A673 (cell line): Measurements from ENCODE around the gene TGFB1I1. TPM values are rescaled to one million over a fixed set of nuclear protein-coding genes. Genes with fewer than 3 reads are reported as not detected.

Source experiments
- BruUV-seq: library from RNA; stranded (reverse); fragments of 400-500 nt; replicated peaks from 2 replicates; lab custom pipeline; 2021; lab: Mats Ljungman, UMichigan
- CTCF ChIA-PET: fragments of 300-600 bp; sonication (Branson Sonifier 250); formaldehyde crosslinking; loops from one replicate; lab custom pipeline; 2022; ENCODE audit warnings: antibody characterized with exemption; lab: Charles Lee
- POLR2A ChIA-PET: fragments of 300-600 bp; sonication (Branson Sonifier 250); formaldehyde crosslinking; loops from one replicate; lab custom pipeline; 2022; ENCODE audit warnings: antibody characterized with exemption; ENCODE audit not compliant: low non-redundant PET; lab: Charles Lee
- DNase-seq: peaks from one replicate; pipeline ENCODE4 v3.0.0-alpha.2; 2015; ENCODE audit warnings: low spot score
- H3K27ac ChIP-seq: fragments of 200-600 bp; sonication (generic); 2 replicates; pipeline ENCODE4 v1.5.1; 2016; ENCODE audit warnings: mixed run types, low read depth, mild to moderate bottlenecking, mixed read lengths, antibody characterized with exemption, low read length; ENCODE audit not compliant: poor library complexity, severe bottlenecking
- H3K27me3 ChIP-seq: fragments of 200-600 bp; sonication (generic); replicated peaks from 2 replicates; pipeline ENCODE4 v1.6.1; 2017; ENCODE audit warnings: mixed run types, low read depth, mild to moderate bottlenecking, mixed read lengths, antibody characterized with exemption, low read length; ENCODE audit not compliant: insufficient read depth, poor library complexity
- H3K36me3 ChIP-seq: fragments of 200-600 bp; sonication (generic); 2 replicates; pipeline ENCODE4 v1.6.1; 2016; ENCODE audit warnings: mixed run types, mild to moderate bottlenecking, mixed read lengths, antibody characterized with exemption, low read length; ENCODE audit not compliant: insufficient read depth, poor library complexity, severe bottlenecking
- H3K4me1 ChIP-seq: fragments of 200-600 bp; sonication (generic); 2 replicates; pipeline ENCODE4 v1.6.1; 2017; ENCODE audit warnings: mixed run types, mild to moderate bottlenecking, mixed read lengths, antibody characterized with exemption, low read length; ENCODE audit not compliant: insufficient read depth, poor library complexity, severe bottlenecking
- H3K4me3 ChIP-seq: fragments of 200-600 bp; sonication (generic); 2 replicates; pipeline ENCODE4 v1.5.1; 2016; ENCODE audit warnings: low read depth, mixed run types, mild to moderate bottlenecking, mixed read lengths, low read length; ENCODE audit not compliant: poor library complexity, severe bottlenecking
- H3K9me3 ChIP-seq: fragments of 200-600 bp; sonication (generic); 2 replicates; pipeline ENCODE4 v1.6.1; 2016; ENCODE audit warnings: mixed run types, low read depth, mild to moderate bottlenecking, mixed read lengths, antibody characterized with exemption, low read length; ENCODE audit not compliant: poor library complexity, severe bottlenecking
- EZH2 ChIP-seq: fragments of 200-600 bp; sonication (generic); IDR thresholded peaks from 2 replicates; pipeline ENCODE4 v1.6.1; 2017; ENCODE audit warnings: borderline replicate concordance, low read depth, mild to moderate bottlenecking, mixed read lengths, antibody characterized with exemption, low read length; ENCODE audit not compliant: poor library complexity, severe bottlenecking
- intact Hi-C: fragments of 100-400 bp; cut with micrococcal nuclease; formaldehyde crosslinking; loops from one replicate; pipeline ENCODE4 v1.10.0; 2022; ENCODE audit not compliant: unreplicated experiment
- total RNA-seq: library from RNA; stranded (reverse); gene quantifications from 2 replicates; pipeline ENCODE4 v1.2.3, GENCODE V29; 2021
- TF ChIP-seq, protein P1 (sequence below): fragments of 300-800, 200-600 bp; sonication (generic); conservative IDR thresholded peaks from 2 replicates; pipeline ENCODE4 v1.5.1; 2017; ENCODE audit warnings: low read depth, mild to moderate bottlenecking, antibody characterized with exemption, low read length, moderate library complexity, mixed read lengths

TGFB1I1 gene
- total RNA-seq, 1 experiment from 2014 or later: 3.3 TPM

DNA sequence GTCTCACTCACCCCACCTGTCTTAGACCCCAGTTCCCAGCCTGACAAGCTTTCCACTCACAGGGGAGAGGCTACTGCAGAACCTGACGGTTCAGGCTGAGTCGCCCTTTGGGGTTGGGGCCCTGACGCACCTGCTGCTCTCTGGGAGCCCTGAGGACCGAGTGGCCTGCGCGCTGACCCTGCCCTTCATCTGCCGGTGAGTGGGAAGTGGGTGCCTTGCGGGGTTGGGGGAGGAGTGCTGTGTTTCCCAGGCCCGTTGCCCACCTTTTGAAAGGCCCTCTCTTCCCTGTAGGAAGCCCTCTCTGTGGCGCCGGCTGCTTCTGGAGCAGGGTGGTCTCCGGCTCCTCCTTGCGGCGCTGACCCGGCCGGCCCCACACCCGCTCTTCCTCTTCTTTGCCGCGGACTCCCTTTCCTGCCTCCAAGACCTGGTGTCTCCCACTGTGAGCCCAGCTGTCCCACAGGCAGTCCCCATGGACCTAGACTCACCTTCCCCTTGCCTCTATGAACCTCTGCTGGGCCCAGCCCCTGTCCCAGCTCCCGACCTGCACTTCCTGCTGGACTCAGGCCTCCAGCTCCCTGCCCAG is 6.1 kb upstream of the TGFB1I1 start:
- DNase-seq: no peak
- no peaks in the 10 kb centered on the region for H3K4me1 ChIP-seq
- TF ChIP-seq, protein P1, sequence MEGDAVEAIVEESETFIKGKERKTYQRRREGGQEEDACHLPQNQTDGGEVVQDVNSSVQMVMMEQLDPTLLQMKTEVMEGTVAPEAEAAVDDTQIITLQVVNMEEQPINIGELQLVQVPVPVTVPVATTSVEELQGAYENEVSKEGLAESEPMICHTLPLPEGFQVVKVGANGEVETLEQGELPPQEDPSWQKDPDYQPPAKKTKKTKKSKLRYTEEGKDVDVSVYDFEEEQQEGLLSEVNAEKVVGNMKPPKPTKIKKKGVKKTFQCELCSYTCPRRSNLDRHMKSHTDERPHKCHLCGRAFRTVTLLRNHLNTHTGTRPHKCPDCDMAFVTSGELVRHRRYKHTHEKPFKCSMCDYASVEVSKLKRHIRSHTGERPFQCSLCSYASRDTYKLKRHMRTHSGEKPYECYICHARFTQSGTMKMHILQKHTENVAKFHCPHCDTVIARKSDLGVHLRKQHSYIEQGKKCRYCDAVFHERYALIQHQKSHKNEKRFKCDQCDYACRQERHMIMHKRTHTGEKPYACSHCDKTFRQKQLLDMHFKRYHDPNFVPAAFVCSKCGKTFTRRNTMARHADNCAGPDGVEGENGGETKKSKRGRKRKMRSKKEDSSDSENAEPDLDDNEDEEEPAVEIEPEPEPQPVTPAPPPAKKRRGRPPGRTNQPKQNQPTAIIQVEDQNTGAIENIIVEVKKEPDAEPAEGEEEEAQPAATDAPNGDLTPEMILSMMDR: no peak
- no peak for TF ChIP-seq EZH2
- H3K9me3 ChIP-seq: no peaks in the 10 kb centered on the region
- intact Hi-C loops: no loop called here
- POLR2A ChIA-PET: no interaction called here
- no peak overlapping the region for H3K4me3 ChIP-seq
- no peaks in the 10 kb centered on the region for H3K36me3 ChIP-seq
- no peaks in the 10 kb centered on the region for H3K27me3 ChIP-seq
- no peak overlapping the region for H3K27ac ChIP-seq
- CTCF ChIA-PET: no interaction called here
- BruUV-seq: no TSS peak

DNA sequence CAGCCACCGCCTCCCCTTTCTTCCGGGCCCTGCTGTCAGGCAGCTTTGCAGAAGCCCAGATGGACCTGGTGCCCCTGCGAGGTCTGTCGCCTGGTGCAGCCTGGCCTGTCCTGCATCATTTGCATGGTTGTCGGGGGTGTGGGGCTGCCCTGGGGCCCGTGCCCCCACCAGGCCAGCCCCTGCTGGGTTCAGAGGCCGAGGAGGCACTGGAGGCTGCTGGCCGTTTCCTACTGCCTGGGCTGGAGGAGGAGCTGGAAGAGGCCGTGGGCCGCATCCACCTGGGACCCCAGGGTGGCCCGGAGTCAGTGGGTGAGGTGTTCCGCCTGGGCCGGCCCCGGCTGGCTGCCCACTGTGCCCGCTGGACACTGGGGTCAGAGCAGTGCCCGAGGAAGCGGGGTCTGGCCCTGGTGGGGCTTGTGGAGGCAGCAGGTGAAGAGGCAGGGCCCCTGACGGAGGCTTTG is 5.5 kb upstream of the TGFB1I1 start:
- Histone ChIP-seq H3K27me3 (no peaks in the 10 kb centered on the region), H3K4me3 (no peak overlapping the region), H3K27ac (no peak overlapping the region), H3K4me1 (no peaks in the 10 kb centered on the region), H3K36me3 (no peaks in the 10 kb centered on the region), H3K9me3 (no peaks in the 10 kb centered on the region)
- no peak for TF ChIP-seq EZH2
- TF ChIP-seq, protein P1: no peak
- ChIA-PET POLR2A (no interaction called here), CTCF (no interaction called here)
- BruUV-seq: no TSS peak
- intact Hi-C loops: no loop called here
- DNase-seq: no peak

DNA sequence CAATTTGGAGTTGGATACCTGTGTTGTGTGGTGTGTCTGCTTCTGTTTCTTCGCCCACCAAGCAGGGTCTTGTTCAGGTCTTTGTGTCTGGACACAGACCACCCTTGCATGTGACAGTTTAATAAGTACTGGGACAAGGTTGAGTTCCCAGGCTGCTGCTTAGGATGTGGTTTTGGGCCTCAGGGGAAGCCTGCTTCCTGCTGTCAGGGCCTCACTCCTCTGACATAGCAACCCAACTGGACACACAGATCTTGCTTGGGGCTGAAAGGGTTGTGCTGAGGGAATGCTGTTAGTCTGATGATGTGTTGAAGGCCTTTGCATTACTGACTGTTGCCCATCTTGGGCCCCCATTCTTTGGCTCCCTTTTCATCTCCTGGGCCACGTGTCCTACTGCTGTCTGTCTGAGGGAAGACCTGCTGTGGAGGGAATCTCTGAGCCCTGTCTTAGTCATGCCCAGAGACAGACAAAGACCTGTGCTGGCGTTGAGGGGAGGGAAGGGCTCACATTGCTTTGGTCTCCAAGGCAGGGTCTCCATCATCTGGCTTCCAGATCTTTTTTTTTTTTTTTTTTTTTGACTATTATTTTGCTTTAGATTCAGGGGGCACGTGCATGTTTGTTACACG is 4.7 kb upstream of the TGFB1I1 start:
- Histone ChIP-seq H3K9me3 (no peaks in the 10 kb centered on the region), H3K36me3 (no peaks in the 10 kb centered on the region), H3K4me1 (no peaks in the 10 kb centered on the region), H3K4me3 (no peak overlapping the region), H3K27me3 (no peaks in the 10 kb centered on the region), H3K27ac (no peak overlapping the region)
- DNase-seq: no peak
- no TSS peak for BruUV-seq
- POLR2A ChIA-PET: no interaction called here
- no peak for TF ChIP-seq EZH2
- TF ChIP-seq, protein P1: no peak
- intact Hi-C loops: no loop called here
- CTCF ChIA-PET: no interaction called here
